Posterior vena cava (tissue), 2 donors: ENCODE measurements around the gene POLD1. TPM values are rescaled to one million over a fixed set of nuclear protein-coding genes. Genes with fewer than 3 reads are reported as not detected.

Source experiments
- DNase-seq: peaks from one replicate; pipeline ENCODE4 v3.0.0-alpha.2; 2020; ENCODE audit warnings: low spot score
- intact Hi-C, 2 donors: fragments of 100-400 bp; cut with DNase I; formaldehyde crosslinking; loops; one replicate each; pipeline versions ENCODE4 v1.14.1 to v1.14.2; 2022 to 2023
- total RNA-seq, 2 donors: library from RNA; stranded (reverse); fragmentation: NEBNext Ultra II Directional; extraction: Animal tissue kit (Norgen Biotek cat#: 25700); gene quantifications; one replicate each; pipeline ENCODE4 v1.2.1, GENCODE V29; 2021
- donor health status: DM: yes; HTN: yes; CAD: no.
- donor health status: DM: yes; HTN: yes; CAD: no.

POLD1 gene
- total RNA-seq, 2 donors from 2014 or later, result 10.4 to 12.3 TPM

DNA sequence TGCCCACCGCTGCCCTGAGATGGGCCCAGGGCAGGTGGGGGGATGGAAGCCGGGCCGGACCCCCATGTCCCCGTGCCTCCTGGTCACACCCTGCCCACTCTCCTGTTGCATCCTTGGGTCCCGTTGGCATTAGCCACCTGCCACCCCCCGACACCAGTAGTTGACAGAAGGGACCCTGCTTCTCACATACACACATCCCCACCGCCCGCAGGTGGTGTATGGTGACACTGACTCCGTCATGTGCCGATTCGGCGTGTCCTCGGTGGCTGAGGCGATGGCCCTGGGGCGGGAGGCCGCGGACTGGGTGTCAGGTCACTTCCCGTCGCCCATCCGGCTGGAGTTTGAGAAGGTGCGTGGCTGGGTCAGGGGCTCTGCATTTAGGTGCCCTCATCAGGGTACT lies 29.4 kb downstream of the POLD1 start:
- intact Hi-C loops, result loop anchor here in 1 of 2 donors (10.0 kb wide), 1 partner anchor 49 kb away; the partner anchor contains the start of gene NAPSA
- DNase-seq, result no peak

GRCh38 chr19:50414864-50415660 lies 30.9 kb downstream of the POLD1 start:
- peak; percentile 94 for DNase-seq
- intact Hi-C loops, result loop anchor here in 1 of 2 donors (10.0 kb wide), 1 partner anchor 50 kb away; the partner anchor contains the start of gene NAPSA

DNA sequence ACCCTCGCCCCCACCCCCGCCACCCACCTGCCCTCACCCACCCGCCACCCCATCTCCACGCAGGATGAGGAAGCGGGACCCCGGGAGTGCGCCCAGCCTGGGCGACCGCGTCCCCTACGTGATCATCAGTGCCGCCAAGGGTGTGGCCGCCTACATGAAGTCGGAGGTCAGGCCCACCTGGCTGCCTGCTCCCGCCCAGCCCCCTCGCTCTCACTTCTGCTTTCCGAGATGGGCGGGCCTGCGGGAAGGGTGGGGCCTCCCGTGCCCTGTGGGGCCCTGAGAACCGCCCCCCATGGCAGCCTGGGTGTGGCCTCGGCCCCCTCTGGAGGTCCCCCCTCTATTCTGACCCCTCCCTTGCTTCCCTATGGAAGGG lies 31.5 kb downstream of the POLD1 start:
- no peak for DNase-seq
- intact Hi-C loops, result loop anchor here in 1 of 2 donors (10.0 kb wide), 1 partner anchor 51 kb away; the partner anchor contains the start of gene NAPSA

DNA sequence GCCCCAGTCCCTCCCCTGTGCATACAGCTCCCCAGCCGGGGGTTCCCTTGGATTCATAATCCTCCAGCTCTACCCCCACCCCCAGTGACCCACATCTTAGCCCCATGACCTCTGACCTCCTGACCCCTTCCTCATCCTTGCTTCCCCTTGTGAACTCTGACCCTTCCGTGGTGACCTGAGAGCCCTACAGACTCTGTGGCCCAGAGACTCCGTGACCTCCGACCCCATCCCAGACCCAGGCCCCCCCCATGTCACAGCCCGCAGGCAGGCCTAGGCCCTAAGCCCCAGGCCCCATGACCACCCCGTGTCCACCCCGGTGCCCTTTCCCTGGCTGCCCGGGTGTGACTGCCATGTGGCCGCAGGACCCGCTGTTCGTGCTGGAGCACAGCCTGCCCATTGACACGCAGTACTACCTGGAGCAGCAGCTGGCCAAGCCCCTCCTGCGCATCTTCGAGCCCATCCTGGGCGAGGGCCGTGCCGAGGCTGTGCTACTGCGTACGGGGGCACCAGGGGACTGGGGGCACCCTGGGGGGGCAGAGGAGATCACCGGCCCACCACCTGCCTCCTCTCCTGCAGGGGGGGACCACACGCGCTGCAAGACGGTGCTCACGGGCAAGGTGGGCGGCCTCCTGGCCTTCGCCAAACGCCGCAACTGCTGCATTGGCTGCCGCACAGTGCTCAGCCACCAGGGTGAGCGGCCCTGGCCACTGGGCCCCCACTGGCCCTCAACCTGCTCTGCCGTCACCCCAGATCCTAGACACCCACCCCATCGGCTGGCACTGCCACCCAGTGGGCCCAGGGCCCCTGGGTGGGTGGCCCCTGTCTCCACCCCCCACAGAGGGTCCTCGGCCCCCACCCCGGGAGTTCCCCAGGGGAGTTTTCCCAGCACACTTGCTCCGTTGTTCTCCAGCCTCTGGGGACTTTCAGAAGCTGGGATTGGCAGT lies 32.2 kb downstream of the POLD1 start:
- intact Hi-C loops, result loop anchor here in 1 of 2 donors (10.0 kb wide), 1 partner anchor 52 kb away; the partner anchor contains the start of gene NAPSA
- DNase-seq, result peak; percentile 77

- no peak for DNase-seq
- intact Hi-C loops, result loop anchor here in 1 of 2 donors (10.0 kb wide), 1 partner anchor 53 kb away; the partner anchor contains the start of gene NAPSA
Measured at GRCh38 chr19:50417111-50418081, 33.2 kb downstream of the POLD1 start.

DNA sequence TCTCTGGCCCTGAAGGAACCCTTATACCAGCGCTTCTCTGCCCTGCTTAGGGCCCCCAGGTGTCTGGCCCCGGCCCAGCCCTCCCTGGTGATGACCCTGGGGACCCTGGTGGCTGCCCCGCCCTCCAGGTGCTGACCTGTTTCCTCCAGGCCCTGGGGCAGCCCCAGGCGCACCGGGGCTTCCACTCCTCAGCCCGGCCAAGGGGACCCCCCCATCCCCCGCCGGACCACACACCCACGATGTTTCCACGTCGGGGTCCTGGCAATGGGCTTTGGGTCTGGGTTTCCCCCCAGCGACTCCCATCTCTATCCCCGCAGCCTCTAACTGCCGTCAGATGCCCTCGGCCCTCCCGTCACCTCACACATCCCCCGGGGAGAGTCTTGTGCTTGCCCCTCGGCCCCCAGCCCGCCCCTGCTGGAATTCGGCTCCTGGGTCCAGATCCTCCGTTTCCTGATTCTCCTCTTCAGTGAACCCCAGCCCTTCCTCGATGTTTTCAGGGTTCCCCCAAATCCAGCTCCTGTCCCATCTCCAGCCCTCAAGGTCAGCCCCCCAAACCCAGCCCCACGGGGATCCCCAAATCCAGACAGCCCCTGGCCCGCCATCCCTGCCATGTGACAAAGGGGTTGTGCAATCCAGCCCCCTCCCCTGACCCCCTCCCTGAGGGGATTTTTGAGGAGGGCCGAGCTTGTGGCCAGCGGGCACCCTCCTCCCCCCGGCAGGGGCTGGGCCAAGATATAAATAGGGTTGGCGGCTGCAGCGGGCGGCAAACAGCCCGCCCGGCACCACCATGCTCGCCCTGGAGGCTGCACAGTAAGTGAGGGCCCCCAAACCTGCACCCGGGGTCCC lies 34.3 kb downstream of the POLD1 start, which contains the start of gene SPIB:
TSS of gene SPIB (plus strand) at position 763 of the 846 bp plus-strand sequence. CDS start at position 788, 25 bp downstream.
- no peak for DNase-seq
- intact Hi-C loops, result loop anchor here in 1 of 2 donors (10.0 kb wide), 1 partner anchor 54 kb away; the partner anchor contains the start of gene NAPSA

- intact Hi-C loops, result loop anchor here in 1 of 2 donors (10.0 kb wide), 1 partner anchor 54 kb away; the partner anchor contains the start of gene NAPSA
- no peak for DNase-seq
Measured at GRCh38 chr19:50419022-50419579, 35.0 kb downstream of the POLD1 start.

GRCh38 chr19:50419580-50420035 lies 35.5 kb downstream of the POLD1 start:
- intact Hi-C loops, result loop anchor here in 1 of 2 donors (10.0 kb wide), 1 partner anchor 55 kb away; the partner anchor contains the start of gene NAPSA
- no peak for DNase-seq

DNA sequence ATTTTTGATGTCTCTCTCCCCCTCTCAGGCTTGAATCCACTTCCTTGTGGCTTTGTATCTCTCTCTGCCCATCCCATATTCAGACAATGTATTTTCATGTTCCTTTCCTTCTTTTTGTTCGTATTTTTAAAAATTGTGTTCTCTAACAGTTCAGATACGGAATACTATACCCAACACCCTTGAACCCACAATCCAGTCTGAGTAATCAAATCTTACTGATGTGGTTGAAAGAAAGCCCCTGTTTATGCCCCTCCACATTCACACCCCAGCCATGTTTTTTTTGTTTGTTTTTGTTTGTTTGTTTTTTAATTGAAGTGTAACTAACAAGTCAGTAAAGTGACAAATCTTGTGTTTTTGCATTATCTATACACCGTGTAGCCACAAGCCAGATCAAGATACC lies 36.0 kb downstream of the POLD1 start:
- intact Hi-C loops, result no loop called here
- DNase-seq, result no peak

DNA sequence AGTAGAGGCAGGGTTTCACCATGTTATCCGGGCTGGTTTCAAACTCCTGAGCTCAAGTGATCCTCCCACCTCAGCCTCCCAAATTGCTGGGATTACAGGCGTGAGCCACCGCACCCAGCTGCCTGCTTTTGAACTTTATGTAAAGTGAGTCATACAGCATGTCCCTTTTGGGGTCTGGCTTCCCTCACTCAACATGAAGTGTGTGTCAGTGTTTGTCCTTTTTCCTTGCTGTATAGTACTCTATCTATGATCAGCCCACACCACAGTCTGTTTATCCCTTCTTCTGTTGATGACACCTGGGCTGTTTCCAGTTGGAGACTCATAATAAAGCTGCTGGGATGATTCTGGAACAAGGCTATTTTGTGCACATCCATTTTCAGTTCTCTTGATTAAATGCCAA lies 36.7 kb downstream of the POLD1 start:
- intact Hi-C loops, result no loop called here
- DNase-seq, result no peak

DNA sequence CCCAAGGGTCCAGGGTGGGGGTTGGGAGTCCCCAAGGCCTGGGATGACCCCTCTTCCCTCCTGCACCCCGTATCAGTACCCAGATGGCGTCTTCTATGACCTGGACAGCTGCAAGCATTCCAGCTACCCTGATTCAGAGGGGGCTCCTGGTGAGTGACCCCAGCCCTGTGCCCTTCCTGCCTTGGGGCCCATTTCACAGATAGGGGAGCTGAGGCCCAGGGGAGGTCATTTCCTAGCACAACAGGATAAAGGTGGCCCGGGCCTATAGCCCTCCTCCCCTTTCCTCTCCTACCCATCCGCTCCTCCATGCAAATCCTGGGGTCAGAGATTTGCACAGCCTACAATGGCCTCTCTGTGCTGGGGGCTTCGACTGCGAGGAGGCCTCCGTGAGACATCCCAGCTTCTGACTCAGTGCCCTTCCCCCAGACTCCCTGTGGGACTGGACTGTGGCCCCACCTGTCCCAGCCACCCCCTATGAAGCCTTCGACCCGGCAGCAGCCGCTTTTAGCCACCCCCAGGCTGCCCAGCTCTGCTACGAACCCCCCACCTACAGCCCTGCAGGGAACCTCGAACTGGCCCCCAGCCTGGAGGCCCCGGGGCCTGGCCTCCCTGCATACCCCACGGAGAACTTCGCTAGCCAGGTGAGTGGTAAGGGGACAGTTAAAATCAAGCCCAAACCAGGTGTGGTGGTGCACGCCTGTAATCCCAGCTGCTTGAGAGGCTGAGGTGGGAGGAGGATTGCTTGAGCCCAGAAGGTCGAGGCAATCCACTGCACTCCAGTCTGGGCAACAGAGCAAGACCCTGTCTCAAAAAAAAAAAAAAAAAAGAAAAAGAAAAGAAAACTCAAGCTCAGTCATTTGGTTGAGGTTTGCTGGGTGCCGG lies 38.5 kb downstream of the POLD1 start:
- no peak for DNase-seq
- intact Hi-C loops, result no loop called here

GRCh38 chr19:50423279-50424113 lies 39.3 kb downstream of the POLD1 start:
- intact Hi-C loops, result no loop called here

GRCh38 chr19:50425581-50425980 lies 41.4 kb downstream of the POLD1 start:
- intact Hi-C loops, result no loop called here
- no peak for DNase-seq

More at GRCh38 chr19:50423279-50424113, 39.3 kb downstream of the POLD1 start:
- DNase-seq, result no peak

- no peak for DNase-seq
- intact Hi-C loops, result no loop called here
Measured at GRCh38 chr19:50427318-50427925, 43.3 kb downstream of the POLD1 start.

DNA sequence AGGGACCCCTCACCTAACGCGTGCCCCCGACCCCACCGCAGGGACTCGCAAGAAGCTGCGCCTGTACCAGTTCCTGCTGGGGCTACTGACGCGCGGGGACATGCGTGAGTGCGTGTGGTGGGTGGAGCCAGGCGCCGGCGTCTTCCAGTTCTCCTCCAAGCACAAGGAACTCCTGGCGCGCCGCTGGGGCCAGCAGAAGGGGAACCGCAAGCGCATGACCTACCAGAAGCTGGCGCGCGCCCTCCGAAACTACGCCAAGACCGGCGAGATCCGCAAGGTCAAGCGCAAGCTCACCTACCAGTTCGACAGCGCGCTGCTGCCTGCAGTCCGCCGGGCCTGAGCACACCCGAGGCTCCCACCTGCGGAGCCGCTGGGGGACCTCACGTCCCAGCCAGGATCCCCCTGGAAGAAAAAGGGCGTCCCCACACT lies 43.9 kb downstream of the POLD1 start:
- DNase-seq, result peak; percentile 98

More for the DNA sequence above, 43.9 kb downstream of the POLD1 start:
- intact Hi-C loops, result no loop called here
